SK-N-SH treated with all-trans-retinoic acid at 6 μM for 48 hours (cell line): Measurements from ENCODE around the gene PABPN1L.

ENCODE experiments used
- CSRNP3 ChIP-seq: fragments of 250-450 bp; sonication (Bioruptor Pico); IDR thresholded peaks from 2 replicates; pipeline ENCODE4 v1.5.1; 2021; ENCODE audit warnings: mild to moderate bottlenecking, moderate library complexity
- GLIS3 ChIP-seq: fragments of 250-450 bp; sonication (Bioruptor Pico); IDR thresholded peaks from 2 replicates; pipeline ENCODE4 v1.5.0; 2020; ENCODE audit warnings: mild to moderate bottlenecking, moderate library complexity
- ISL1 ChIP-seq: fragments of 250-450 bp; sonication (Bioruptor Pico); IDR thresholded peaks from 2 replicates; pipeline ENCODE4 v2.1.2; 2022; ENCODE audit warnings: mild to moderate bottlenecking, moderate library complexity
- PATZ1 ChIP-seq: fragments of 250-450 bp; sonication (Bioruptor Pico); IDR thresholded peaks from 2 replicates; pipeline ENCODE4 v1.8.0; 2020; ENCODE audit warnings: mild to moderate bottlenecking, moderate library complexity, borderline replicate concordance
- RARB ChIP-seq: fragments of 250-450 bp; sonication (Bioruptor Pico); IDR thresholded peaks from 2 replicates; pipeline ENCODE4 v1.8.0; 2021; ENCODE audit warnings: mild to moderate bottlenecking, moderate library complexity
- TOX ChIP-seq: fragments of 250-450 bp; sonication (Bioruptor Pico); IDR thresholded peaks from 2 replicates; pipeline ENCODE4 v1.8.0; 2021; ENCODE audit warnings: mild to moderate bottlenecking, moderate library complexity, borderline replicate concordance

- no peak for TF ChIP-seq ISL1
- TF ChIP-seq PATZ1 (CRISPR knock-in tag) = no peak
- no peak for TF ChIP-seq CSRNP3 (CRISPR knock-in tag)
- TF ChIP-seq RARB (CRISPR knock-in tag) = no peak
- no peak for TF ChIP-seq TOX
- TF ChIP-seq GLIS3 = no peak
These were observed 29.7 kb downstream of the PABPN1L start for GRCh38 chr16:88836791-88837190.
